HG03060 (cell line): ENCODE data around the gene TET2.
A peak's percentile ranks its signal among the peaks of the same experiment; 100 is the strongest.
"Not testable (repeated sequence)": the region's sequence is repeated elsewhere in the genome, so short reads cannot be mapped to it uniquely, and the experiment has no call there.

Source experiments
- ATAC-seq: cut with Tn5 transposase; IDR thresholded peaks from one replicate; pipeline ENCODE4 v1.9.1; 2021; ENCODE audit warnings: low read depth, moderate number of reproducible peaks; ENCODE audit not compliant: unreplicated experiment

TET2 gene

DNA sequence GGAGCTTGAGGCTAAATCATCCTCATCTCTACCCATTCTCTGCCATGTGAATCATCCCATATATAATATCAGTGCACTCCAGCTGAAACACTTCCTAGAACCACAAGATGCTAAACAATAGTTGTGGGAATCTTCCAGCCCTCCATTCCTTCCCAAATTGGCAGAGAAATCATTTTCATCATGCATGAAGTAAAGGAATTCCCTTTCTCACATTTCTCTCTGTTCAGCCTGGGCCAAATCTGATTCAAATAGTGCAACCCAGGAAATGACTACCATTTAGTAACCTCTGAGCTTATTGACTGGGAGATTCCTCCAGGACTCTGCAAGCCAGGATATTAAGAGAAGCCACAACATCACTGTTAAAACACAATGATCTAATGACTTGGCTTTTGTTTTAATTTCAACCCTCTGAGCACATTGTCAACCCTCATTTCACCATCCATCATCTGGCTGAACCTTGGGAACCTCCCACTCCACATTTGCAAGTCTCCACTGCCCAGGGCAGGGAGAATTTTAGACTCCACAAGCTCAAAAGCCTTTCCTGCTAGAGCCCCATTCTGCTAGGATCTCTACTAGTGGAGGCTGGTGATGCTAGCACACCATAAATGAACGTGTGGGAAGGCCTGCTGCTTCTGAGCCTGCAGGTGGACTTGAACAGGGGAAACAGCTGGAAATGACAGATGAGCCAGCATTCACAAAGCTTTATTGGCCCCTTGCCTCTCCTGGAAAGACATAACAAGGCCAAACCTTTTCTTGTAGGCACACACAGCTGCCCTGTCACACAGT is 133.9 kb downstream of the TET2 start:
- no peak for ATAC-seq

DNA sequence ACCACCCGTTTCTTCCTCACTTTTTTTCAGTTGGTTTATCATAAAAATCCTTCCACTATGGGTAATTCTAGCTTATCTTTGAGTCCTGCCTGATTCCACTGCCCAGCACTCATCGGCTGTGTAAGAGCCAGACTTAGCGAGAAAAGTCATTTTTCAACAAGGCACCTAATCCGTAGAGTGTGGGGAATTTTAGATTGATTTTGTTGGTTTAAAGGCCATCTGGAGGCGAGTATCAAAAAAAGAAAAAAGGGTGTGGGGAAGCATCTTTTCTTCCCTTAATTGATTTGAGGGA is 134.4 kb downstream of the TET2 start:
- ATAC-seq, result no peak

DNA sequence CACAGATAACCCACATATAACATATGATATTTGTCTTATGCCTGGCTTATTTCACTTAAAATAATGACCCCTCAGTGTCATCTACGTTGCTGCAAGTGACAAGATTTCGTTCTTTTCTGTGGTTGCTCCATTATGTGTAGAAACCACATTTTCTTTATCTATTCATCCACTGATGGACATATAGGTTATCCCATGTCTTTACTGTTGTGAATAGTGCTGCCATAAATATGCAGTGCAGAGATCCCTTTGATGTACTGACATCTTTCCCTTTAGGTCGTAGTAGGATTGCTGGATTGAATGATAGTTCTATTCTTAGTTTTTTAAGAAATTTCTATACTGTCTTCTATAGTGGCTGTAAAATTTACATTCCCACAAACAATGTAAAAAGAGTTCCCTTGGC is 135.8 kb downstream of the TET2 start:
- no peak for ATAC-seq

DNA sequence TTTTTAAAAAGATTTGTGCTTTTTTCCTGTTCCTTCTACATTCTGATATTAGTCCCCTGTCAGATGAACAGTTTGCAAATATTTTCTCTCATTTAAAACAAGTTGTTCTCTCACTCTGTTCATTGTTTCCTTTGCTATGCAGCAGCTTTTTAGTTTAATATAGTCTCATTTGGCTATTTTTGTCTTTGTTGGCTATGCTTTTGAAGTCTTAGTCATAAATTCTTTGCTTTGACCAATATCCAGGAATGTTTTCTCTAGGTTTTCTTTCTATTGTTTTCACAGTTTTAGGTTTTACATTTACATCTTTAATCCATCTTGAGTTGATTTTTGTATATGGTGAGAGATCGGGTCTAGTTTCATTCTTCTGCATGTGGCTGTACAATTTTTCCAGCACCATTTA is 136.8 kb downstream of the TET2 start:
- no peak for ATAC-seq

DNA sequence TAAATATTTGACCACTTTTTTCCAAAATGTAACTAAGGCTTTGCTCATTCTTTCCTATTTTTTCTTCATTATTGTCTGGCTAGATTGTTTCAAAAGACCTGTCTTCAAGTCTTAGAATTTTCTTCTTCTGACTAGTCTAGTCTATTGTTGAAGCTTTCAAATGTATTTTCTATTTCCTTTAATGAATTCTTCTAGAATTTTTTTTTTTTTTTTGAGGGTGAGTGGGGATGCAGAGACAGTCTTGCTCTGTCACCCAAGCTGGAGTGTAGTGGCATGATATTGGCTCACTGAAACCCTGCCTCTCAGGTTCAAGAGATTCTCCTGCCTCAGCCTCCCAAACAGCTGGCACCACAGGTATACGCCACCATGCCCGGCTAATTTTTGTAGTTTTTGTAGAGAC is 141.4 kb downstream of the TET2 start:
- ATAC-seq, result no peak

DNA sequence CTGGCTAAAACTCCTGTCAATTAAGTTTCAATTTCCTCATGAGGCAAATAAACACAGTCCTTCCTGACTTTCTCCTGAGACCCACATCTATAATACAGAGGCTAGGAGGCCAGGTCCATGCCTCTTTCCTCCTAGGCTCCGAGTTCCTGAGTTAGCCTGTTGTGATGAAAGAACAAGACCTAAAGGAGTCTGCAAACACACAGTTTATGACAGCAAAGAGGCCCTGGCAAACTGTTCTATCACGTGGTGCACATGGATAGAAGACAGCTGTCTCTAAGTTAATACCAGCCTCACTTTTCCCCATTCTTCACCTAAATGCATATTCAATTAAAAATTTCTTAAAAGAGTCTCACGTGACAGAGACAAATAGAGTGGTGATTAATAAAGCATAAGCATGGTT is 145.2 kb downstream of the TET2 start:
- no peak for ATAC-seq

DNA sequence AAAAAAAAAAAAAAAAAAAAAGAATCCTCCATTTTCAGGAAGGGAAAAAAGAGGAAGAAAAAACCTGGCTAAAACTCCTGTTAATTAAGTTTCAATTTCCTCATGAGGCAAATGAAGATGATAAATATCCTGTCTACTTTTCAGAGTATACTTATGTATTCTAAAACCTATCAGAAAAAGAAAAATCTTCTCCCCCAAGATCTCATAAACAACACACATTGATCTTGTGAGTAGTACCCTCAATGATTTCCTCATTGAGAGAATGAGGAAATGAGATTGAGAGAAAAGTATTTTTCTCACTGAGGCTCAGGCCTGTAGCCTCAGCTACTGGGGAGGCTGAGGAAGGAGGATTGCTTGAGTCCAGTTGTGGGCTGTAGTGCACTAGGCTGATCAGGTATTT is 146.7 kb downstream of the TET2 start:
- ATAC-seq, result no peak

DNA sequence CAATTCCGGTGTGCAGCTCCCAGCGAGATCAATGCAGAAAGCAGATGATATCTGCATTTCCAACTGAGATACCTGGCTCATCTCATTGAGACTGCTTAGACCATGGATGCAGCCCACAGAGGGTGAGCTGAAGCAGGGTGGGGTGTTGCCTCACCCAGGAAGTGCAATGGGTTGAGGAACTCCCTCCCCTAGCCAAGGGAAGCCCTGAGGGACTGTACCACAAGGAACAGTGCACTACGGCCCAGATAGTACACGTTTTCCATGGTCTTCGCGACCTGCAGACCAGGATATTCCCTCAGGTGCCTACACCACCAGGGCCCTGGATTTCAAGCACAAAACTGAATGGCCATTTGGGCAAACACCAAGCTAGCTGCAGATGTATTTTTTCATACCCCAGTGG is 150.0 kb downstream of the TET2 start:
- no peak for ATAC-seq

DNA sequence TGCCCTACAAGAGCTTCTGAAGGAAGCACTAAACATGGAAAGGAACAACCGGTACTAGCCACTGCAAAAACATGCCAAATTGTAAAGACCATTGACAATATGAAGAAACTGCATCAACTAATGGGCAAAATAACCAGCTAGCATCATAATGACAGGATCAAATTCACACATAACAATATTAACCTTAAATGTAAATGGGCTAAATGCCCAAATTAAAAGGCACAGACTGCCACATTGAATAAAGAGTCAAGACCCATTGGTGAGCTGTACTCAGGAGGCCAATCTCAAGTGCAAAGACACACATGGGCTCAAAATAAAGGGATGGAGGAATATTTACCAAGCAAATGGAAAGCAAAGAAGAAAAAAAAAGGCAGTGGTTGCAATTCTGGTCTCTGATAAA is 152.4 kb downstream of the TET2 start:
- ATAC-seq, result not testable (repeated sequence)

DNA sequence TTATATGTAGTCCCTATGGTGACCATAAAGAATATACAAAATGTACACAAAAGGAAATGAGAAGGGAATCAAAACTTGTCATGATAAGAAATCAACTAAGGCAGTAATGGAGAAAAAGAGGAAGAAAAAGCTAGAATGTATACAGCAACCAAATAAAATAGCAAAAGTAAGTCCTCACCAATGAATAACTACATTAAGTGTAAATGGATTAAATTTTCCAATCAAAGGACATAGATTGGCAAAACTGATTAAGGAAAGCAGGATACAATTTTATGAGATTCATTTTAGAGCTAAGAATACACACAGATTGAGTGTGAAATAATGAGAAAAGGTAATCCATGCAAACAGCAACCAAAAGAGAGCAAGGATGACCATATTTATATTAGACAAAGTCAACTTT is 157.4 kb downstream of the TET2 start:
- ATAC-seq, result no peak

DNA sequence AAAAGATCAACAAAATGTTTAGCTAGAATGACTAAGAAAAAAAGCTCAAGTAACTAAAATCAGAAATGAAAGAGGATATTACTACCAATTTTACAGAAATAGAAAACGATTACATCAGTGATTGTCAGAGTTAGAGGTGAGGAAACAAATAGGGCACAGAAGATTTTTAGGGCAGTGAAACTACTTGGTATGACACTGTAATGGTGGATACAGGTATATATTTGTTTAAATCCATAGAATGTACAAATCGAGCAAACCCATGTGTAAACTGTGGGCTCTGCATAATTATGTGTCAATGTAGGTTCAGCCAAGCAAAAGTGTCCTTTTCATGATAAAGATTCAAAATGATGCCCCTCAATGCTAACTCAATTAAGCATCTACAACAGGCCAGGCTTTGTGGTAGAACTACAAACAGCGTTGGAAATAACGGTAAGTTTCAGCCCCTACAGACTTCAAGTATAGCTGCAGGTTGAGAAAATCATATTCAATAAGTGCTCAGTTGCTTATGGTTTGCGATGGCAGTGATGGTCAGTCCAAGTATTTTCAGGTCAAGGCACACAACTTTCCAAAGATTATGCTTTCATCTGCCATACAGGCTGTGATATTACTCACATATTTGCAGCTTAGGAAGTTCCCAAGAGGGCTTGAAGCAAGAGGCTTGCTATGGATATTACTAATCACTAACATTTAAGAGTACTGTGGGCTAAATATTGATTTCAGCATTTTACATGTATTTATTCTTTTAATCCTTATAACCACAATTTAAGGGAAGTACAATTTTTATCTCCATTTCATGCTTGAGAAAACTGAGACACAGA is 158.6 kb downstream of the TET2 start:
- ATAC-seq, result peak; percentile 30

DNA sequence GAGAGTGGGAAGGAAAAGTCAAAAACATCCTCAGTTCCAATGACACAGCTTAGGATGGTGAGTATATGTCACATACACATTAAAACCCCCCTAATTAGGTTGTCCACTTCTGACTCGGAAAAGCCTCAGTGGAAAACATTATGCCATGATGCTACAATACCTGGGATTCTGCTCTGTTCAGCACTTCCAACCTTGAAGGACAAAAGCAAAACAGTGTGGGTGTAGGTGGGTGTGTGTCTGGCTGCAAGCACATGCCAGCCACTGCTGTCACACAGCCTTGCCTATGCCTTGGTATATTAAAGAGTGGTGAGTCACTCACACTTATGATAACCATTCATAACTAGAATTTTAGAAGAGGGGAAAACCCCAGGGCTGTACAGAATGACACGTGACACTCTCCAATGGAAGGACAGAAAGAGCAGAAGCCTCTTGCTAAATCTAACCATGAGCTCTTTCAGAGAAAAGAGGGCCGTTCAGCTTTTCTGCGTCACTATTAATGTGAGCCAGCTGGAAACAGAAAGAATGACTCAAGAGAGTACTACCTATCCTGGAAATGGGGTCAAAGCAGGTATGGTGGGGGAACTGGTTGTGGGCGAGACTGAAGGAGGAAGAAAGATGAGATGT is 159.6 kb downstream of the TET2 start:
- ATAC-seq, result peak; percentile 93

DNA sequence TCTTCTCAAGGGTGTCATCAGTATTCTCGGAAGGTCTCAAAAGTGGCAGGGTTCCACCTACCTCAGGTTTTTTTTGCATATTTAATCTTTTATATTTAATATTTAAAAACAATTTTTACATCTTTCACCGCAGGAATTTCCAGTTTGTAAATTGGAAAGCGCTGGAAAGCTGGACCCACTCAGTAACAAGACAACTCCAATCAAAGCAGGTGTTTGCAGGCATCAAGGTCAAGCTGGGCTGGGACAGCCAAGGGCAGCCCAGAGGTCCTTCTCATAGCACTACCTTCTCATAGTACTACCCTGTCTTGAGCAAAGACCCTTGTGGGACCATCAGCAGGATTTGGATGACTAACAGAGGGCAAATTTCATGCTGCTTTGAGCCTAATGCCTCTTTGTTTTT is 160.1 kb downstream of the TET2 start:
- no peak for ATAC-seq

DNA sequence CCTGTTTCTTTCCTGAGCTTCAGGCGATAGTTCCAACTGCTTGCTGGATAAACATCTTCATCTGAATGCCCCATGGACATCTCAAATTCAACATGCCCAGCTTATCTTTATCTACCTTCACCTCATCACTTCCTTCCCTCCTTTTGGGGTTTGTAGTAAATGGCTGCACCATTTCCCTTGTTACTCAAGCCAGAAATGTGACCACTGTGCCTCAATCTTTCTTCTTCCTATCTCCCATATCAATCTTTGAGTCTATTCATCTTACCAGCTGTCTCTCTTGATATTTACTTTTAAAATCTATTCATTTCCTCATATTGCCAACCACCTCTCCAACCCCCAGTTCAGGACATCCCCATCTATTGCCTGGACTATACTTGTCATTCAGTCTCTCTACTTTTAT is 171.8 kb downstream of the TET2 start:
- ATAC-seq, result no peak

DNA sequence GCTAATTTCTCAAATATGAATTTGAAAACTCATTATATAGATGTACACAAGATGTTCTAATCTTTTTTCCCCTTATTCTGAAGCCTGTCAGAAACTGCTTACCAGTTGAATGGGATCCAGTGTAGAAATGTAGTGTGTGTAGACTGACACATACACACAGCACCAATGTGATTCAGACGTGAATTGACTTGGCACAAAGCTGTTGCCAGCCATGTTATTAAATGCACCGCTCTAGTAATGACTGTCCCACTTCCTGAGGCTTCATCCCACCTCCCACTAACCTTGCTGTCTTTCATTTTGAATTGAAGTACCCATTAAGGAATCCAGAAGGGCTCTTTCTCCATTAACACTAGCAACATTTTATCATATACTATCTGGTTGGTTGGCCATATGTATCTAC is 180.5 kb downstream of the TET2 start:
- no peak for ATAC-seq

DNA sequence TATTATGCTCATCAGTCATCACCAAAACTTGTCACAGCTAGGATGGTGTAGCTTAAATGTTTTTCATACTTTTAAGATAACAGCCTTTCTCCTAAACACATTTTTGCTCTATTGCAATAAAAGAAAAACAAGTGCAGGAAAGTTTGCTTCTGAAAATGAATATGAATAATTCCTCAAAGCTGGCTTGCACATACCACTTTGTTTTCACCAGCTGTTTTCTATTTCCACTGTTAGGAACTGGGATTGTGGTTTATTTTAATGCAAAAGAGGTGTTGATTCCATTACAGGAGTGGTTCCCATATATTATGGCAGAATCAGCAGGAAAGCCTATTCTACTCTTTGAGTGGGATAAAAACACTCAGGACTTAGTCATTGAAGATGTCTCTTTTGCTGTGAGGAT is 181.3 kb downstream of the TET2 start:
- ATAC-seq, result no peak

DNA sequence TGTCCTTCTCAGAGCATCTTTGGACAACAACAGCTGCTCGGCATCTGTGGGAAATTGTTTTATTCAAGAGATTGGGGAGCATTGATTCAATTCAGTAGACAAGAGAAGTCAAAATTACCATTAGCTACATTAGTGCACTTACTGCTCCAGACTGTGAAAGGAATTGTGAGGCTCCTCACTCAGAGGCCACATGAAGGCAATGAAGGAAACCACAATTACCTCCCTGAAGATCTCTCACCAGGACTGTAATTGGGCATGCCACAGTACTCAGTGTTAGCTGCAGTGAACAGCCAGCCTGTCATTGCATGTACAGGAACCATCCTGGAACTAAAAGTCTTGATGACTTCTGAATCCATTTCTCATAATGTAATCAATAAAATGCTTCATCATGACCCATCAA is 182.4 kb downstream of the TET2 start:
- ATAC-seq, result no peak
